Epithelial cell of proximal tubule (primary cell): ENCODE data around the gene RPL23. TPM values are rescaled to one million over a fixed set of nuclear protein-coding genes. Genes with fewer than 3 reads are reported as not detected.

Experiments used
- DNase-seq: peaks from one replicate; pipeline ENCODE4 v3.0.0-alpha.2; 2011; ENCODE audit warnings: low read depth
- H3K4me3 ChIP-seq: 2 replicates; pipeline ENCODE4 v1.5.1; 2011; ENCODE audit warnings: low read depth, mild to moderate bottlenecking, low read length
- CTCF ChIP-seq: conservative IDR thresholded peaks from 2 replicates; pipeline ENCODE4 v1.5.1; 2012; ENCODE audit warnings: low read depth, mild to moderate bottlenecking, low read length
- total RNA-seq: library from RNA; depleted of rRNA; stranded (reverse); fragments of >200 nt; gene quantifications from 2 replicates; pipeline ENCODE4 v1.2.3, GENCODE V29; 2015

The RPL23 gene
- total RNA-seq, 1 donor from 2014 or later = 1,718 TPM

GRCh38 chr17:38809828-38810227 is 43.7 kb downstream of the RPL23 start:
- no peak for TF ChIP-seq CTCF
- H3K4me3 ChIP-seq = no peak overlapping the region
- DNase-seq = no peak

GRCh38 chr17:38800237-38800760 is 53.2 kb downstream of the RPL23 start:
- no peak for TF ChIP-seq CTCF
- H3K4me3 ChIP-seq = peak overlapping the region; percentile 83
- no peak for DNase-seq

GRCh38 chr17:38799501-38800236 is 53.9 kb downstream of the RPL23 start, which contains the start of gene PIP4K2B:
PIP4K2B (minus strand) TSS chr17:38799556; CDS start chr17:38799424, 132 bp downstream.
- DNase-seq = peak; percentile 62
- TF ChIP-seq CTCF = no peak
- peak within 1 kb of the TSS; percentile 83 for H3K4me3 ChIP-seq

GRCh38 chr17:38798614-38799500 is 54.7 kb downstream of the RPL23 start:
- H3K4me3 ChIP-seq = peak overlapping the region; percentile 83
- TF ChIP-seq CTCF = no peak
- DNase-seq = no peak

Other genes with a start within 250 kb of the RPL23 start
- 0.07 and 2.1 TPM in 2 replicates for gene SRCIN1, start 247.8 kb downstream of the RPL23 start, total RNA-seq
- gene EPOP, start 178.8 kb downstream of the RPL23 start, total RNA-seq = 2.4 and 4.1 TPM in 2 replicates
- gene MLLT6, start 148.4 kb downstream of the RPL23 start, total RNA-seq = 25.0 and 34.2 TPM in 2 replicates
- 9.4 and 19.3 TPM in 2 replicates for gene CISD3, start 123.4 kb downstream of the RPL23 start, total RNA-seq
- gene PCGF2, start 105.4 kb downstream of the RPL23 start, total RNA-seq = 6.1 and 7.6 TPM in 2 replicates
- gene PSMB3, start 101.0 kb downstream of the RPL23 start, total RNA-seq = 311 and 436 TPM in 2 replicates
- 20.9 and 39.0 TPM in 2 replicates for gene PIP4K2B, start 54.2 kb downstream of the RPL23 start, total RNA-seq
- 9.6 and 13.9 TPM in 2 replicates for gene CWC25, start 28.4 kb downstream of the RPL23 start, total RNA-seq
- 261 and 308 TPM in 2 replicates for gene LASP1, start 16.3 kb upstream of the RPL23 start, total RNA-seq
- gene FBXO47, start 113.7 kb upstream of the RPL23 start, total RNA-seq = not detected in 2 replicates